PC-9 (cell line): ENCODE results near the gene PLSCR2. TPM values are rescaled to one million over a fixed set of nuclear protein-coding genes. Genes with fewer than 3 reads are reported as not detected.

ENCODE experiments used
- BruUV-seq: library from RNA; stranded (reverse); fragments of 400-500 nt; replicated peaks from 2 replicates; lab custom pipeline; 2021; lab: Mats Ljungman, UMichigan
- CTCF ChIA-PET: fragments of 300-600 bp; sonication (Branson Sonifier 250); formaldehyde crosslinking; loops from one replicate; lab custom pipeline; 2022; ENCODE audit warnings: antibody characterized with exemption; lab: Charles Lee
- POLR2A ChIA-PET: fragments of 300-600 bp; sonication (Branson Sonifier 250); formaldehyde crosslinking; loops from one replicate; lab custom pipeline; 2022; ENCODE audit warnings: antibody characterized with exemption; ENCODE audit not compliant: unreplicated experiment; lab: Charles Lee
- DNase-seq, 2 experiments: peaks; one replicate each; pipeline versions ENCODE4 v3.0.0 to v3.0.0-alpha.2; 2015 to 2022; ENCODE audit warnings: mixed read lengths in 1 of 2
- H2AFZ ChIP-seq: fragments of 200-600 bp; sonication (generic); 2 replicates; pipeline ENCODE4 v1.8.1; 2017; ENCODE audit warnings: antibody characterized with exemption
- H3F3A ChIP-seq: fragments of 200-600 bp; sonication (generic); 2 replicates; pipeline ENCODE4 v1.8.1; 2017; ENCODE audit warnings: antibody characterized with exemption, mild to moderate bottlenecking, low read depth; ENCODE audit not compliant: insufficient read depth
- H3K27ac ChIP-seq: fragments of 200-600 bp; sonication (generic); 2 replicates; pipeline ENCODE4 v1.6.1; 2016; ENCODE audit warnings: mixed run types
- H3K27me3 ChIP-seq: fragments of 200-600 bp; sonication (generic); 2 replicates; pipeline ENCODE4 v1.6.1; 2016; ENCODE audit warnings: low read depth, mixed run types; ENCODE audit not compliant: insufficient read depth
- H3K36me3 ChIP-seq: fragments of 200-600 bp; sonication (generic); 2 replicates; pipeline ENCODE4 v1.6.1; 2016; ENCODE audit warnings: low read depth, mixed run types
- H3K4me1 ChIP-seq: fragments of 200-600 bp; sonication (generic); replicated peaks from 2 replicates; pipeline ENCODE4 v1.6.1; 2016; ENCODE audit warnings: mixed run types; ENCODE audit not compliant: insufficient read depth
- H3K4me2 ChIP-seq: fragments of 200-600 bp; sonication (generic); 2 replicates; pipeline ENCODE4 v1.6.1; 2017; ENCODE audit warnings: mixed run types
- H3K4me3 ChIP-seq: fragments of 200-600 bp; sonication (generic); 2 replicates; pipeline ENCODE4 v1.6.1; 2016; ENCODE audit warnings: mixed run types
- H3K79me2 ChIP-seq: fragments of 200-600 bp; sonication (generic); 2 replicates; pipeline ENCODE4 v1.6.1; 2017; ENCODE audit warnings: low read depth, mixed run types
- H3K9me2 ChIP-seq: fragments of 200-600 bp; sonication (generic); 2 replicates; pipeline ENCODE4 v1.8.1; 2017; ENCODE audit warnings: mild to moderate bottlenecking; ENCODE audit not compliant: insufficient read depth
- H3K9me3 ChIP-seq: fragments of 200-600 bp; sonication (generic); 2 replicates; pipeline ENCODE4 v1.8.1; 2016; ENCODE audit warnings: low read depth; ENCODE audit not compliant: insufficient read depth
- H4K20me1 ChIP-seq: fragments of 200-600 bp; sonication (generic); 2 replicates; pipeline ENCODE4 v1.8.1; 2017; ENCODE audit not compliant: insufficient read depth
- CTCF ChIP-seq: fragments of 200-600 bp; sonication (generic); conservative IDR thresholded peaks from 2 replicates; pipeline ENCODE4 v1.6.1; 2017; ENCODE audit warnings: mixed run types, antibody characterized with exemption, mild to moderate bottlenecking, moderate library complexity
- EZH2 ChIP-seq: fragments of 200-600 bp; sonication (generic); IDR thresholded peaks from 2 replicates; pipeline ENCODE4 v1.8.0; 2017; ENCODE audit warnings: antibody characterized with exemption, low read depth
- intact Hi-C: fragments of 100-400 bp; cut with micrococcal nuclease; formaldehyde crosslinking; loops from one replicate; pipeline ENCODE4 v1.10.0; 2022; ENCODE audit not compliant: unreplicated experiment
- total RNA-seq: library from RNA; stranded (reverse); gene quantifications from 2 replicates; pipeline ENCODE4 v1.2.3, GENCODE V29; 2021

PLSCR2 gene
- total RNA-seq, 1 experiment from 2014 or later: not detected

GRCh38 chr3:146496726-146497125 is 27.4 kb upstream of the PLSCR2 start:
- H4K20me1 ChIP-seq: no peaks in the 10 kb centered on the region
- H3K4me2 ChIP-seq: no peak overlapping the region
- no peaks in the 10 kb centered on the region for H3K27me3 ChIP-seq
- H3K4me3 ChIP-seq: no peak overlapping the region
- no peak overlapping the region for H2AFZ ChIP-seq
- TF ChIP-seq CTCF (no peak), EZH2 (no peak)
- CTCF ChIA-PET: no interaction called here
- BruUV-seq: no TSS peak
- H3K36me3 ChIP-seq: no peaks in the 10 kb centered on the region
- no peaks in the 10 kb centered on the region for H3K9me2 ChIP-seq
- no peak overlapping the region for H3K27ac ChIP-seq
- H3F3A ChIP-seq: no peaks in the 10 kb centered on the region
- POLR2A ChIA-PET: no interaction called here
- H3K79me2 ChIP-seq: no peaks in the 10 kb centered on the region
- DNase-seq: no peak
- intact Hi-C loops: no loop called here
- H3K9me3 ChIP-seq: peaks cover 6% of the 10 kb centered on the region; the same call in 1 of the 2 replicates
- no peaks in the 10 kb centered on the region for H3K4me1 ChIP-seq

DNA sequence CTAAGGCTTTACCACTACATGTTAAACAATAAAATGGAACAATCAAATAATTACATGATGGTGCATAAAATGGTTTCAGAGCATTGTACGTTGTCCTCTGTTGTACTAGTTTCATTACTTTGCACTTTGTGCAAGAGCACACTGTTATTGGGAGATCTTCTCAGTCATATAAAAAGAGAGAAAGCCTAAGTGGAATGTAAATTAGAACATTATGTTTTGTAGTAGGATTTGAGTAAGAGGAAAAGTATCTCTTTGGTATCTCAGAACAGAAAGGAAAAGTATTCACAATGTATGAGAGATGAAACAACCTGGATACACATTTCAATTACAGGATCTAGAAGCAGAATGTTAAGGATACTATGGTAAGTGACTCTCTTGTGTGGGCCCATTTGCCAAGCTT is 26.9 kb upstream of the PLSCR2 start:
- intact Hi-C loops: no loop called here
- TF ChIP-seq EZH2: no peak
- no peak for TF ChIP-seq CTCF
- Histone ChIP-seq H3K4me3 (no peak overlapping the region), H3K79me2 (no peaks in the 10 kb centered on the region), H3K27ac (no peak overlapping the region), H3K4me2 (no peak overlapping the region), H3K4me1 (no peaks in the 10 kb centered on the region), H2AFZ (no peak overlapping the region), H3K27me3 (no peaks in the 10 kb centered on the region), H3K9me3 (peaks cover 6% of the 10 kb centered on the region; the same call in 1 of the 2 replicates), H4K20me1 (no peaks in the 10 kb centered on the region), H3K36me3 (no peaks in the 10 kb centered on the region), H3F3A (no peaks in the 10 kb centered on the region), H3K9me2 (no peaks in the 10 kb centered on the region)
- no peak for DNase-seq
- no TSS peak for BruUV-seq
- CTCF ChIA-PET: no interaction called here
- POLR2A ChIA-PET: no interaction called here

GRCh38 chr3:146493761-146494160 is 24.4 kb upstream of the PLSCR2 start:
- no peaks in the 10 kb centered on the region for H3K79me2 ChIP-seq
- no peaks in the 10 kb centered on the region for H3K4me1 ChIP-seq
- ChIA-PET POLR2A (interaction anchor here (0.5 kb wide), 1 partner anchor 13 kb away, joined by 5 read pairs; no protein-coding TSS in a partner anchor), CTCF (no interaction called here)
- no peaks in the 10 kb centered on the region for H3K36me3 ChIP-seq
- intact Hi-C loops: no loop called here
- no peaks in the 10 kb centered on the region for H4K20me1 ChIP-seq
- H3K27ac ChIP-seq: no peak overlapping the region
- H3K27me3 ChIP-seq: no peaks in the 10 kb centered on the region
- no peak overlapping the region for H2AFZ ChIP-seq
- no peak overlapping the region for H3K4me2 ChIP-seq
- TF ChIP-seq CTCF (no peak), EZH2 (no peak)
- H3K4me3 ChIP-seq: no peak overlapping the region
- no peak for DNase-seq
- H3F3A ChIP-seq: no peaks in the 10 kb centered on the region
- no TSS peak for BruUV-seq
- H3K9me3 ChIP-seq: peaks cover 3% of the 10 kb centered on the region; the same call in 1 of the 2 replicates
- H3K9me2 ChIP-seq: no peaks in the 10 kb centered on the region
